ENCODE results near the gene TAS2R16. TPM values are rescaled to one million over a fixed set of nuclear protein-coding genes. Genes with fewer than 3 reads are reported as not detected.

Gene TAS2R16
- total RNA-seq, 4 donors from 2014 or later = not detected

DNA sequence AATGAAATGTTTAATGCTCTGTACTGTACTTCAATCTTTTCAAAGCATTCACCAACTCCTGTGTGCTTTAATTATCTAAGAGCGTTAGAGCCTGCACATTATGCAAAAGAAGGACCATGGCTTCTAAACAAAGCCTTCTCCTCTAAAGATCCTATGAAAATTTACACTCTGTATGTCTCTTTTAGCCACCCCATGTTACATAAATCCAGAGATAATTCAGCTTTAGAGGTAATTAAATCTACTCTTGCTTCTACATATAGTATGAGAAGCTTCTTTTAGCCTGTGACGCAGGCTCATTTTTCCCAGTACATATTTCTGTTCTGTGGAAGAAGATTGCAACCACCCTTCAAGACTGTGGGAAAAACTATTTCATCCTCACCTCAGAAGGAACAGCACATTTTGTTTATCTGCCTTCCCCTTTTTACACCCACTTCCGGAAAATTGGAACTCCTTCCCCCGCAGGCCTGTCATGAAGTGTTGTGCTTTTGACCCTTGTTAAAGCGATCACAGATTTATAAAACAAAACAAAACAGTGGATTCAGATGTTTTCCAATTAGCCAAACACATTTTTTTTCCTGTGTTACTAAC is 8.1 kb upstream of the TAS2R16 start:
- TF ChIP-seq, protein P1, sequence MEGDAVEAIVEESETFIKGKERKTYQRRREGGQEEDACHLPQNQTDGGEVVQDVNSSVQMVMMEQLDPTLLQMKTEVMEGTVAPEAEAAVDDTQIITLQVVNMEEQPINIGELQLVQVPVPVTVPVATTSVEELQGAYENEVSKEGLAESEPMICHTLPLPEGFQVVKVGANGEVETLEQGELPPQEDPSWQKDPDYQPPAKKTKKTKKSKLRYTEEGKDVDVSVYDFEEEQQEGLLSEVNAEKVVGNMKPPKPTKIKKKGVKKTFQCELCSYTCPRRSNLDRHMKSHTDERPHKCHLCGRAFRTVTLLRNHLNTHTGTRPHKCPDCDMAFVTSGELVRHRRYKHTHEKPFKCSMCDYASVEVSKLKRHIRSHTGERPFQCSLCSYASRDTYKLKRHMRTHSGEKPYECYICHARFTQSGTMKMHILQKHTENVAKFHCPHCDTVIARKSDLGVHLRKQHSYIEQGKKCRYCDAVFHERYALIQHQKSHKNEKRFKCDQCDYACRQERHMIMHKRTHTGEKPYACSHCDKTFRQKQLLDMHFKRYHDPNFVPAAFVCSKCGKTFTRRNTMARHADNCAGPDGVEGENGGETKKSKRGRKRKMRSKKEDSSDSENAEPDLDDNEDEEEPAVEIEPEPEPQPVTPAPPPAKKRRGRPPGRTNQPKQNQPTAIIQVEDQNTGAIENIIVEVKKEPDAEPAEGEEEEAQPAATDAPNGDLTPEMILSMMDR (IDR thresholded peaks at IDR 0.05; ENCODE audit: low read depth) = no peak

DNA sequence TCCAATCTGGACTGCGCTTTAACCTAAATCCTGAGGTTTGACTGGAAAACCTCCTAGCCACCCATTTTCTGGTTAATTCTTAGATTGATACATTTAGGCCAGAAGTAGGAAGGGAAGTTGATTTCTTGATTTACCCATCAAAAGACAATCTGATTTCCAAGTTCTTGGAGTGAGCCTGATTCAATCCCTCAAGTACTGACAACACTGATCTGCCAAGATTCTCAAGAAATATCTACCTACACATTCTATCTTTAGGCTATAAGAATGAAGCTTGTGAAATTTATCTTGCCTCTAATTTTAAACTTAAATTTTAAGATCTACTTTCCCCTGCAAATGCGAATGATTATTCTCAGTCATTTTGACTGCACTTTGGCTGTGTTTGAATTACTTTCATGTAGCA is 5.9 kb downstream of the TAS2R16 start:
- TF ChIP-seq, protein P1 (IDR thresholded peaks at IDR 0.05; ENCODE audit: low read depth) = no peak

- TF ChIP-seq, protein P1 (IDR thresholded peaks at IDR 0.05; ENCODE audit: low read depth) = no peak
Observed at GRCh38 chr7:122989041-122989440, 6.5 kb downstream of the TAS2R16 start.

- TF ChIP-seq, protein P1 (IDR thresholded peaks at IDR 0.05; ENCODE audit: low read depth) = no peak
Observed at GRCh38 chr7:122988333-122988732, 7.2 kb downstream of the TAS2R16 start.

GRCh38 chr7:122987463-122987862 is 8.0 kb downstream of the TAS2R16 start:
- TF ChIP-seq, protein P1 (IDR thresholded peaks at IDR 0.05; ENCODE audit: low read depth) = no peak

- TF ChIP-seq, protein P1 (IDR thresholded peaks at IDR 0.05; ENCODE audit: low read depth) = no peak
Observed at GRCh38 chr7:122984021-122984420, 11.5 kb downstream of the TAS2R16 start.

DNA sequence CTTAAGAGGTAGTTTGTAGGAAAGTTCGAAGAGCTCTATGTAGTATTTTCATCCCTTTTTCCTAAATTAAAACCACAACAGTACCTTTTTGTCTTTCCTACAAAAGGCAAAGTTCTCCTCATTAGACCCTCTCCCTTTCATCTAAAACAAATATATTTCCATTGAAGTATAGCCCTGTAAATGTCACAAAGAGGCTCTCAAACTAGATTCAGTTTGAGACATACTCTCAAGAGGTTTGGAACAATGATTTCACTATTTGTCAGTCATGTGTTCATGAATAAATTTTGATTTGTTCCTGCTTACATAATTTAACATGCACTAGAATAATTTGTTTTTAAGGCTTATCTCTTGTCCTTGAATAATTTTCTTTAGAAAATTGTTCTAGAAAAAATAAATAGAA is 12.2 kb downstream of the TAS2R16 start:
- TF ChIP-seq, protein P1 (IDR thresholded peaks at IDR 0.05; ENCODE audit: low read depth) = no peak

Data from subcutaneous adipose tissue (tissue), 4 donors.